Measurements from ENCODE around the gene LPIN1. TPM values are rescaled to one million over a fixed set of nuclear protein-coding genes. Genes with fewer than 3 reads are reported as not detected.

The LPIN1 gene
- total RNA-seq, 4 donors from 2014 or later, result 47.6 to 293 (median 140) TPM

- TF ChIP-seq CTCF (IDR thresholded peaks at IDR 0.05; ENCODE audit: low read depth), result no peak
Observed at GRCh38 chr2:11784747-11785610, 38.5 kb downstream of the LPIN1 start.

GRCh38 chr2:11785611-11785940, 39.1 kb downstream of the LPIN1 start:
- no peak for TF ChIP-seq CTCF (IDR thresholded peaks at IDR 0.05; ENCODE audit: low read depth)

- TF ChIP-seq CTCF (IDR thresholded peaks at IDR 0.05; ENCODE audit: low read depth), result no peak
Observed at GRCh38 chr2:11786191-11786590, 39.8 kb downstream of the LPIN1 start.

- no peak for TF ChIP-seq CTCF (IDR thresholded peaks at IDR 0.05; ENCODE audit: low read depth)
Observed at GRCh38 chr2:11786592-11786991, 40.2 kb downstream of the LPIN1 start.

GRCh38 chr2:11787991-11788390, 41.6 kb downstream of the LPIN1 start:
- TF ChIP-seq CTCF (IDR thresholded peaks at IDR 0.05; ENCODE audit: low read depth), result no peak

- TF ChIP-seq CTCF (IDR thresholded peaks at IDR 0.05; ENCODE audit: low read depth), result no peak
Observed at GRCh38 chr2:11788461-11789124, 42.2 kb downstream of the LPIN1 start.

GRCh38 chr2:11789243-11789642, 42.8 kb downstream of the LPIN1 start:
- no peak for TF ChIP-seq CTCF (IDR thresholded peaks at IDR 0.05; ENCODE audit: low read depth)
